Retinal pigment epithelial cell (primary cell): ENCODE results near the gene NFIC.

Experiments
- DNase-seq: peaks from one replicate; pipeline ENCODE4 v3.0.0-alpha.2; 2010; ENCODE audit warnings: low read depth
- H3K4me3 ChIP-seq: 2 replicates; pipeline ENCODE4 v1.5.1; 2011; ENCODE audit warnings: mild to moderate bottlenecking, low read length, control low read depth, moderate library complexity
- TF ChIP-seq, protein P1 (sequence below): conservative IDR thresholded peaks from 2 replicates; pipeline ENCODE4 v1.5.1; 2011; ENCODE audit warnings: low read depth, low read length, control low read depth, inconsistent platforms

NFIC gene

DNA sequence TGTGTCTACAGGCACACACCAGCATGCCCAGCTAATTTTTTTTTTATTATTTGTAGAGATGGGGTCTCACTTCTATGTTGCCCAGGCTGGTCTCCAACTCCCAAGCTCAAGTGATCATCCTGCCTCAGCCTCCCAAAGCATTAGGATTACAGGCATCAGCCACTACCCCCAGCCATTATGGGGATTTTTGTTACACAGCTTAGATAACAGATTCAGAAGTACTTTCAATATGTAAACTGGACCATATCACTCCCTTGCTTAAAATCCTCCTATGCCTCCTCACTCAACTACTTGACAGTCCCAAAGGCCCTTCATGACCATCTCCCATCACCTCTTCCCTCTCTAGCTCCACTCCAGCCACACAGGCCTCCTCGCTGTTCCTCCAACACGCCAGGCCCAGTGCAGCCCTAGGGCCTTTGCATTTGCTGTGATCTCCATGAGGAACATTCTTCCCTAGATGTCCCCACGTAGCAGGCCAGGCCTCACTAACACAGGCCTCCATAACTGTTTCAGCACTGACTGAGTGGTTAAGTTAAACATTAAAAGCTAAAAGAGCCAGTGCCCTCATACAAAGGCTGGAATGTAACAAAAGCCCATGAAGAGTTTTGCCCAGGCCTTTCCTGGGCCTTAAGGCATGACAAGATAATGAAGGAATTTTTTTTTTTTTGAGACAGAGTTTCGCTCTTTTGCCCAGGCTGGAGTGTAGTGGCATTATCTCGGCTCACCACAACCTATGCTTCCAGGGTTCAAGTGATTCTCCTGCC lies 131.6 kb downstream of the NFIC start:
- DNase-seq, result no peak
- TF ChIP-seq, protein P1, sequence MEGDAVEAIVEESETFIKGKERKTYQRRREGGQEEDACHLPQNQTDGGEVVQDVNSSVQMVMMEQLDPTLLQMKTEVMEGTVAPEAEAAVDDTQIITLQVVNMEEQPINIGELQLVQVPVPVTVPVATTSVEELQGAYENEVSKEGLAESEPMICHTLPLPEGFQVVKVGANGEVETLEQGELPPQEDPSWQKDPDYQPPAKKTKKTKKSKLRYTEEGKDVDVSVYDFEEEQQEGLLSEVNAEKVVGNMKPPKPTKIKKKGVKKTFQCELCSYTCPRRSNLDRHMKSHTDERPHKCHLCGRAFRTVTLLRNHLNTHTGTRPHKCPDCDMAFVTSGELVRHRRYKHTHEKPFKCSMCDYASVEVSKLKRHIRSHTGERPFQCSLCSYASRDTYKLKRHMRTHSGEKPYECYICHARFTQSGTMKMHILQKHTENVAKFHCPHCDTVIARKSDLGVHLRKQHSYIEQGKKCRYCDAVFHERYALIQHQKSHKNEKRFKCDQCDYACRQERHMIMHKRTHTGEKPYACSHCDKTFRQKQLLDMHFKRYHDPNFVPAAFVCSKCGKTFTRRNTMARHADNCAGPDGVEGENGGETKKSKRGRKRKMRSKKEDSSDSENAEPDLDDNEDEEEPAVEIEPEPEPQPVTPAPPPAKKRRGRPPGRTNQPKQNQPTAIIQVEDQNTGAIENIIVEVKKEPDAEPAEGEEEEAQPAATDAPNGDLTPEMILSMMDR, result no peak
- no peak overlapping the region for H3K4me3 ChIP-seq

DNA sequence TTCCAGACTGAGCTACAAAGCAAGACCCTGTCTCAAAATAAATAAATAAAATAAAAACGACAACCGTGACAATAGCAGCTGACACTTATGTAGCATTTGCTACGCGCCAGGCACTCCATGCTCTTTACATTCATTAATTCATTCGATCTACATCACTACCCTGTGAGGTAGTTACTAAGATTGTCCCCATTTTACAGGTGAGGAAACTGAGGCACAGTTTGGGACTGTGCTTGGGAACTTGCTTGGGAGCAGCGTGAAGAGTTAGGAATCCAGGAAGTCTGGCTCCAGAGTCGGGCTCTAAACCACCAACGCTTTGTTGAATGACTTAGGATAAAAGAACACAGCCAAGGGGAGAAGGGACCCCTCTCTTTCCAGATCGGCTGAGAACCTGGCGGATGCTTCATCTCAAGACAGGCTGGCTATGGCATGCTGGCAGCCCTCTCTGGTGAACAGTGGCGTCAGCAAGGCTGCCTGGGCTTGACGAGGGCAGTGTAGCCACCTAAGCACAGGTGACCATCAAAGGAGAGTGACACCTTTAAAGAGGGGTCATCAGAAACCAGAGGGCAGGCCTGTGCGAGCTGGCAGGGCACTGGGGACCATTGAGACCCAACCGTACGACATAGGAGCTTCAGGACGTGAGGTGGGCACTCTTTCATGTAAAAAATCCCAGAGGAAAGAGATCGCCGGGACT lies 133.5 kb downstream of the NFIC start:
- H3K4me3 ChIP-seq, result peak overlapping the region; percentile 97
- TF ChIP-seq, protein P1, result no peak
- DNase-seq, result no peak

DNA sequence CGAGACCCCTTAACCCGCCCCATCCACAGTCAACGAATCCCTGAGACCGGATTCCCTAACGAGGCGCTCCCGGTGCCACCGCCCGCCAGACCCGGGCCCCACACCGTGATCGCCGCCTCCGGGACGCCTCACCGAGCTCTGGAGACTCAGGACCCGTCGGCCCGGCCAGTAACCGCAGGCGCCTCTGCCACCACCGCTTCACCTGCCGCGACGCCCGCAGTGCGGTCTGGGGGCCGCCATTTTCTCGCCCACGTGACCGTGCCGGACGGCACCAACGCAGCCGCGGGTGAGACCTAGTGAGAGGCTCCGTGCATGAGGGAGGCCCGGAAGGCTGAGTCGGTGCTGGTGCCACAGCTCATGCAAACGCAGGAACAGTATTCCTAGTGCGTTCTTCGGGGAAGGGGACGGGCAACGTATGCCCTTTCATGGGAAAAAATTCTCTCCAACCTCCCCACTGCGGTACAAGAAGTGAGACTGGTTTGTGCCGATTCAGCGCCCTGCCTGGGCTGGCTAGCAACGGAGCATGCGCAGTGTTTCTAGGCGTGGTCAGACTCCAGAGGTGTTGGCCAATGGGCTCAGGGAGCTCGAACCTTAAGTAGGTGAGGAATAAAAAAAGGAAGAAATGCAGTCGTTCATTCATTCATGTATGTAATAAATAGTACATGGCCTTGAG lies 134.2 kb downstream of the NFIC start, which contains the start of gene DOHH:
DOHH (minus strand) TSS at position 246 of the 673 bp plus-strand sequence. CDS start 3,860 bp downstream, outside the sequence.
- TF ChIP-seq, protein P1, result no peak
- DNase-seq, result peak; percentile 90
- H3K4me3 ChIP-seq, result peak within 1 kb of the TSS; percentile 97

DNA sequence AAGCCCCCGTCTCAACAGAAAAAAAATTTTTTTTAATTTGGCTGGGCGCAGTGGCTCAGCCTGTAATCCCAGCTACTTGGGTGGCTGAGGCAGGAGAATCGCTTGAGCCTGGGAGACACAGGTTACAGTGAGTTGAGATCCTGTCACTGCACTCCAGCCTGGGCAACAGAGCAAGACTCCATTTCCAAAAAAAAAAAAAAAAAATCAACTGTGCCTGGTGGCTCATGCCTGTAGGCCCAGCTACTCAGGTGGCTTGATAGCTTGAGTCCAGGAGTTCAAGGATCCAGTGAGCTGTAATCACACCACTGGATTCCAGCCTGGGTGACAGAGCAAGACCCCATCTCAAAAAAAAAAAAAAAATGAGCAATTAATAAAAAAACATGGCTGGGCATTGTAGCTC lies 135.4 kb downstream of the NFIC start:
- H3K4me3 ChIP-seq, result no peak overlapping the region
- no peak for DNase-seq
- TF ChIP-seq, protein P1, result no peak

- no peak for DNase-seq
- TF ChIP-seq, protein P1, result no peak
- H3K4me3 ChIP-seq, result no peak overlapping the region
These were observed 136.7 kb downstream of the NFIC start for GRCh38 chr19:3503036-3503572.

DNA sequence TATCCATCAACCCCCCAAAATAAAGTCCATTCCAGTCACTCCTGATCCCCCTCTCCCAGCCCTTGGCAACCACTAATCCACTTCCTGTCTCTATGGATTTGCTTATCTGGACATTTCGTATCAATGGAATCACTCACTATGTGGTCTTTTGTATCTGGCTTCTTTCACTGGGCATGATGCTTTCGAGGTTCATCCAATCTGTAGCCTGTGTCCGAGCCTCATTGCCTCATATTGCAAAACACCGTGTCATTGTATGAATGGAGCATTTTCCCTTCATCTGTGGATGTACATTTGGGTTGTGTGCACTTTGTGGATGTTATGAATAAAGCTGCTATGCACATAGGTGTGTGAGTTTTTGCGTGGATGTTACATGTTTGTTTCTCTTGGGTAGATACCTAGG lies 138.4 kb downstream of the NFIC start:
- TF ChIP-seq, protein P1, result no peak
- no peak for DNase-seq

More for the DNA sequence above, 138.4 kb downstream of the NFIC start:
- no peak overlapping the region for H3K4me3 ChIP-seq
